SK-N-SH treated with all-trans-retinoic acid at 6 μM for 48 hours (cell line): ENCODE measurements around the gene RAI14.

Source experiments
- ATAC-seq: fragments of 200-7000 bp; cut with Tn5 transposase; 3 replicates; pipeline ENCODE4 v1.9.1; 2020; ENCODE audit warnings: mild to moderate bottlenecking, moderate library complexity
- ARNTL ChIP-seq: fragments of 450-650 bp; formaldehyde crosslinking; IDR thresholded peaks from 2 replicates; pipeline ENCODE4 v1.5.0; 2020; ENCODE audit warnings: low read depth, mild to moderate bottlenecking, moderate library complexity, borderline replicate concordance
- BACH2 ChIP-seq: fragments of 250-450 bp; sonication (Bioruptor Pico); IDR thresholded peaks from 2 replicates; pipeline ENCODE4 v1.9.0; 2021; ENCODE audit warnings: mild to moderate bottlenecking, borderline replicate concordance
- CREB5 ChIP-seq: fragments of 250-450 bp; sonication (Bioruptor Pico); IDR thresholded peaks from 2 replicates; pipeline ENCODE4 v1.5.1; 2020; ENCODE audit warnings: low read depth, mild to moderate bottlenecking, moderate library complexity
- CSDC2 ChIP-seq: fragments of 250-450 bp; sonication (Bioruptor Pico); IDR thresholded peaks from 2 replicates; pipeline ENCODE4 v1.5.0; 2020; ENCODE audit warnings: mild to moderate bottlenecking, moderate library complexity
- CSRNP3 ChIP-seq: fragments of 250-450 bp; sonication (Bioruptor Pico); IDR thresholded peaks from 2 replicates; pipeline ENCODE4 v1.5.1; 2021; ENCODE audit warnings: mild to moderate bottlenecking, moderate library complexity
- ESRRG ChIP-seq: fragments of 250-450 bp; sonication (Bioruptor Pico); IDR thresholded peaks from 2 replicates; pipeline ENCODE4 v1.6.1; 2021; ENCODE audit warnings: mild to moderate bottlenecking
- GLIS3 ChIP-seq: fragments of 250-450 bp; sonication (Bioruptor Pico); IDR thresholded peaks from 2 replicates; pipeline ENCODE4 v1.5.0; 2020; ENCODE audit warnings: mild to moderate bottlenecking, moderate library complexity
- ISL1 ChIP-seq: fragments of 250-450 bp; sonication (Bioruptor Pico); IDR thresholded peaks from 2 replicates; pipeline ENCODE4 v2.1.2; 2022; ENCODE audit warnings: mild to moderate bottlenecking, moderate library complexity
- OSR1 ChIP-seq: fragments of 250-450 bp; sonication (Bioruptor Pico); IDR thresholded peaks from 2 replicates; pipeline ENCODE4 v1.8.0; 2022; ENCODE audit warnings: moderate library complexity, mild to moderate bottlenecking, inconsistent platforms
- PATZ1 ChIP-seq: fragments of 250-450 bp; sonication (Bioruptor Pico); IDR thresholded peaks from 2 replicates; pipeline ENCODE4 v1.8.0; 2020; ENCODE audit warnings: mild to moderate bottlenecking, moderate library complexity, borderline replicate concordance
- POU6F1 ChIP-seq: fragments of 250-450 bp; sonication (Bioruptor Pico); IDR thresholded peaks from 2 replicates; pipeline ENCODE4 v1.8.0; 2021; ENCODE audit warnings: low read depth, mild to moderate bottlenecking, moderate library complexity, borderline replicate concordance
- PPARA ChIP-seq: fragments of 250-450 bp; sonication (Bioruptor Pico); IDR thresholded peaks from 2 replicates; pipeline ENCODE4 v1.5.0; 2020; ENCODE audit warnings: mild to moderate bottlenecking, borderline replicate concordance
- RARB ChIP-seq: fragments of 250-450 bp; sonication (Bioruptor Pico); IDR thresholded peaks from 2 replicates; pipeline ENCODE4 v1.8.0; 2021; ENCODE audit warnings: mild to moderate bottlenecking, moderate library complexity
- SNAI2 ChIP-seq: fragments of 250-450 bp; sonication (Bioruptor Pico); IDR thresholded peaks from 2 replicates; pipeline ENCODE4 v1.5.0; 2020; ENCODE audit warnings: mild to moderate bottlenecking, moderate library complexity
- TCF4 ChIP-seq: fragments of 250-450 bp; sonication (Bioruptor Pico); IDR thresholded peaks from 2 replicates; pipeline ENCODE4 v1.8.0; 2021; ENCODE audit warnings: mild to moderate bottlenecking, moderate library complexity, borderline replicate concordance
- TOX ChIP-seq: fragments of 250-450 bp; sonication (Bioruptor Pico); IDR thresholded peaks from 2 replicates; pipeline ENCODE4 v1.8.0; 2021; ENCODE audit warnings: mild to moderate bottlenecking, moderate library complexity, borderline replicate concordance
- TSHZ2 ChIP-seq: fragments of 250-450 bp; sonication (Bioruptor Pico); IDR thresholded peaks from 2 replicates; pipeline ENCODE4 v1.5.0; 2020; ENCODE audit warnings: mild to moderate bottlenecking, moderate library complexity
- ZC3H10 ChIP-seq: fragments of 250-450 bp; sonication (Bioruptor Pico); IDR thresholded peaks from 2 replicates; pipeline ENCODE4 v1.5.1; 2021; ENCODE audit warnings: mild to moderate bottlenecking, moderate library complexity
- ZFP3 ChIP-seq: fragments of 250-450 bp; sonication (Bioruptor Pico); IDR thresholded peaks from 2 replicates; pipeline ENCODE4 v1.5.0; 2020; ENCODE audit warnings: mild to moderate bottlenecking, moderate library complexity
- ZFP30 ChIP-seq: fragments of 450-650 bp; formaldehyde crosslinking; IDR thresholded peaks from 2 replicates; pipeline ENCODE4 v1.5.0; 2022; ENCODE audit warnings: mild to moderate bottlenecking, moderate library complexity
- ZNF565 ChIP-seq: fragments of 450-650 bp; formaldehyde crosslinking; conservative IDR thresholded peaks from 2 replicates; pipeline ENCODE4 v1.5.0; 2020; ENCODE audit warnings: low read depth, mild to moderate bottlenecking, moderate library complexity
- ZNF70 ChIP-seq: fragments of 450-650 bp; formaldehyde crosslinking; IDR thresholded peaks from 2 replicates; pipeline ENCODE4 v1.5.0; 2020; ENCODE audit warnings: mild to moderate bottlenecking, moderate library complexity
- ZNF8 ChIP-seq: fragments of 450-650 bp; formaldehyde crosslinking; IDR thresholded peaks from 2 replicates; pipeline ENCODE4 v1.5.0; 2020; ENCODE audit warnings: mild to moderate bottlenecking, moderate library complexity

The RAI14 gene

GRCh38 chr5:34656001-34656699 lies at the start of gene RAI14:
RAI14 (plus strand) TSS chr5:34656328; CDS start chr5:34686920, 30,592 bp downstream.
- TF ChIP-seq POU6F1 (CRISPR knock-in tag) (no peak), TCF4 (CRISPR knock-in tag) (no peak), TOX (CRISPR knock-in tag) (no peak), ISL1 (CRISPR knock-in tag) (no peak), ZNF8 (CRISPR knock-in tag) (no peak), SNAI2 (CRISPR knock-in tag) (no peak), CREB5 (no peak), PPARA (CRISPR knock-in tag) (no peak), ESRRG (CRISPR knock-in tag) (no peak), ZC3H10 (no peak), GLIS3 (no peak)
- ATAC-seq, result peak; percentile 78

GRCh38 chr5:34608368-34608767 lies 47.8 kb upstream of the RAI14 start:
- TF ChIP-seq BACH2, result no peak
- 0 out of 2 replicates have a peak, but pooled peaks have one; percentile 17 for TF ChIP-seq SNAI2 (CRISPR knock-in tag)
- peak; percentile 10 for ATAC-seq

- ATAC-seq, result peak; percentile 84
- TF ChIP-seq PATZ1 (CRISPR knock-in tag) (0 out of 2 replicates have a peak, but pooled peaks have one; percentile 14), ARNTL (no peak), TOX (CRISPR knock-in tag) (no peak), PPARA (CRISPR knock-in tag) (no peak), ZNF8 (CRISPR knock-in tag) (no peak), ZFP3 (CRISPR knock-in tag) (no peak), ZC3H10 (peak; percentile 35), ISL1 (CRISPR knock-in tag) (peak; percentile 86), CSDC2 (CRISPR knock-in tag) (no peak), CSRNP3 (CRISPR knock-in tag) (no peak), OSR1 (CRISPR knock-in tag) (no peak), ZNF565 (no peak), RARB (no peak), BACH2 (no peak), TCF4 (CRISPR knock-in tag) (no peak), ESRRG (CRISPR knock-in tag) (no peak), TSHZ2 (CRISPR knock-in tag) (no peak), ZFP30 (no peak), ZNF70 (CRISPR knock-in tag) (no peak), CREB5 (peak; percentile 92)
Observed at GRCh38 chr5:34608859-34609648, 47.1 kb upstream of the RAI14 start.
